OCI-LY1 (cell line): ENCODE results near the gene KRTAP5-10.

Experiments used
- H2AFZ ChIP-seq: fragments of 200-600 bp; sonication (generic), shearing (Covaris generic); 2 replicates; pipeline ENCODE4 v1.6.0; 2014; ENCODE audit warnings: antibody characterized with exemption, mild to moderate bottlenecking, low read length
- H3F3A ChIP-seq: fragments of 200-600 bp; sonication (generic), shearing (Covaris generic); 2 replicates; pipeline ENCODE4 v1.6.0; 2014; ENCODE audit warnings: mild to moderate bottlenecking, antibody characterized with exemption, low read length, moderate library complexity; ENCODE audit not compliant: insufficient read depth
- H3K27ac ChIP-seq: fragments of 200-600 bp; sonication (generic); 2 replicates; pipeline ENCODE4 v1.5.1; 2014; ENCODE audit warnings: low read length, mixed run types, mild to moderate bottlenecking, low read depth; ENCODE audit not compliant: poor library complexity, severe bottlenecking
- H3K27me3 ChIP-seq: fragments of 200-600 bp; sonication (generic); 2 replicates; pipeline ENCODE4 v1.6.0; 2014; ENCODE audit warnings: antibody characterized with exemption, mild to moderate bottlenecking, low read length, moderate library complexity; ENCODE audit not compliant: insufficient read depth
- H3K36me3 ChIP-seq: fragments of 200-600 bp; sonication (generic); 2 replicates; pipeline ENCODE4 v1.6.1; 2014; ENCODE audit warnings: mild to moderate bottlenecking, antibody characterized with exemption, low read length, moderate library complexity, mixed read lengths; ENCODE audit not compliant: insufficient read depth
- H3K4me1 ChIP-seq: fragments of 200-600 bp; sonication (generic); 2 replicates; pipeline ENCODE4 v1.5.1; 2014; ENCODE audit warnings: mild to moderate bottlenecking, low read length, moderate library complexity; ENCODE audit not compliant: insufficient read depth, severe bottlenecking
- H3K4me2 ChIP-seq: fragments of 200-600 bp; sonication (generic), shearing (Covaris generic); 2 replicates; pipeline ENCODE4 v1.6.1; 2014; ENCODE audit warnings: low read length
- H3K4me3 ChIP-seq: fragments of 200-600 bp; sonication (generic); 2 replicates; pipeline ENCODE4 v1.5.1; 2014; ENCODE audit warnings: low read length, low read depth, mild to moderate bottlenecking, mixed read lengths; ENCODE audit not compliant: poor library complexity, severe bottlenecking
- H3K79me2 ChIP-seq: fragments of 200-600 bp; shearing (Covaris generic); 2 replicates; pipeline ENCODE4 v1.6.1; 2016; ENCODE audit warnings: mixed run types, low read length, mixed read lengths; ENCODE audit not compliant: insufficient read depth
- H3K9ac ChIP-seq: fragments of 200-600 bp; sonication (generic), shearing (Covaris generic); 2 replicates; pipeline ENCODE4 v1.6.1; 2014; ENCODE audit warnings: mild to moderate bottlenecking, low read length, mixed read lengths
- H3K9me2 ChIP-seq: fragments of 200-600 bp; sonication (generic), shearing (Covaris generic); 2 replicates; pipeline ENCODE4 v1.6.1; 2014; ENCODE audit warnings: low read depth, mild to moderate bottlenecking, low read length, mixed read lengths
- H3K9me3 ChIP-seq: fragments of 200-600 bp; shearing (Covaris generic); 2 replicates; pipeline ENCODE4 v1.6.1; 2014; ENCODE audit warnings: low read length, mixed read lengths
- H4K20me1 ChIP-seq: fragments of 200-600 bp; sonication (generic), shearing (Covaris generic); 2 replicates; pipeline ENCODE4 v1.6.0; 2016; ENCODE audit warnings: mild to moderate bottlenecking, low read length; ENCODE audit not compliant: insufficient read depth
- CTCF ChIP-seq: fragments of 200-600 bp; sonication (generic), shearing (Covaris generic); IDR thresholded peaks from 2 replicates; pipeline ENCODE4 v1.5.1; 2017; ENCODE audit warnings: mild to moderate bottlenecking, antibody characterized with exemption, low read length, moderate library complexity, mixed read lengths
- EZH2 ChIP-seq: fragments of 200-600 bp; sonication (generic), shearing (Covaris generic); IDR thresholded peaks from 2 replicates; pipeline ENCODE4 v1.8.0; 2017; ENCODE audit warnings: borderline replicate concordance, mixed run types, mild to moderate bottlenecking, antibody characterized with exemption, low read length, moderate library complexity, mixed read lengths

KRTAP5-10 gene

GRCh38 chr11:71565263-71565662 lies at the start of gene KRTAP5-10:
Gene KRTAP5-10 (plus strand): TSS chr11:71565563. CDS start chr11:71565588, 25 bp downstream.
- H3K4me1 ChIP-seq: no peaks in the 10 kb centered on the region
- TF ChIP-seq CTCF: no peak
- no peak for TF ChIP-seq EZH2
- H3K9me3 ChIP-seq: no peaks in the 10 kb centered on the region
- H3K36me3 ChIP-seq: no peaks in the 10 kb centered on the region
- H3K4me3 ChIP-seq: no peak within 1 kb of the TSS
- no peak within 1 kb of the TSS for H3K27ac ChIP-seq
- H3F3A ChIP-seq: no peaks in the 10 kb centered on the region
- no peaks in the 10 kb centered on the region for H3K9me2 ChIP-seq
- H3K4me2 ChIP-seq: no peak within 1 kb of the TSS
- no peak within 1 kb of the TSS for H2AFZ ChIP-seq
- H3K27me3 ChIP-seq: no peaks in the 10 kb centered on the region
- no peaks in the 10 kb centered on the region for H4K20me1 ChIP-seq
- H3K9ac ChIP-seq: no peak within 1 kb of the TSS
- H3K79me2 ChIP-seq: no peaks in the 10 kb centered on the region

- TF ChIP-seq EZH2 (no peak), CTCF (no peak)
- Histone ChIP-seq H3K79me2 (no peaks in the 10 kb centered on the region), H3K4me2 (no peak overlapping the region), H3K4me1 (no peaks in the 10 kb centered on the region), H3K9ac (no peak overlapping the region), H3K36me3 (no peaks in the 10 kb centered on the region), H3K9me2 (no peaks in the 10 kb centered on the region), H4K20me1 (no peaks in the 10 kb centered on the region), H2AFZ (no peak overlapping the region), H3F3A (no peaks in the 10 kb centered on the region), H3K27me3 (no peaks in the 10 kb centered on the region), H3K9me3 (no peaks in the 10 kb centered on the region), H3K4me3 (no peak overlapping the region), H3K27ac (no peak overlapping the region)
Measured at GRCh38 chr11:71518506-71519471, 46.6 kb upstream of the KRTAP5-10 start.

- Histone ChIP-seq H3K9me3 (no peaks in the 10 kb centered on the region), H2AFZ (no peak overlapping the region), H3K4me1 (no peaks in the 10 kb centered on the region), H3K9ac (no peak overlapping the region), H3K4me3 (no peak overlapping the region), H3K79me2 (no peaks in the 10 kb centered on the region), H3K9me2 (no peaks in the 10 kb centered on the region), H4K20me1 (no peaks in the 10 kb centered on the region), H3K27me3 (no peaks in the 10 kb centered on the region), H3K27ac (no peak overlapping the region), H3K36me3 (no peaks in the 10 kb centered on the region), H3F3A (no peaks in the 10 kb centered on the region), H3K4me2 (no peak overlapping the region)
- TF ChIP-seq EZH2: no peak
- TF ChIP-seq CTCF: no peak
Measured at GRCh38 chr11:71519546-71519945, 45.8 kb upstream of the KRTAP5-10 start.
